Activated T-cell treated with anti-CD3 and anti-CD28 coated beads for 1 hour (primary cell): Measurements from ENCODE around the gene DCANP1.

Experiments
- DNase-seq: peaks from one replicate; pipeline ENCODE4 v3.0.0-alpha.2; 2020; ENCODE audit warnings: low read depth

DCANP1 gene

DNA sequence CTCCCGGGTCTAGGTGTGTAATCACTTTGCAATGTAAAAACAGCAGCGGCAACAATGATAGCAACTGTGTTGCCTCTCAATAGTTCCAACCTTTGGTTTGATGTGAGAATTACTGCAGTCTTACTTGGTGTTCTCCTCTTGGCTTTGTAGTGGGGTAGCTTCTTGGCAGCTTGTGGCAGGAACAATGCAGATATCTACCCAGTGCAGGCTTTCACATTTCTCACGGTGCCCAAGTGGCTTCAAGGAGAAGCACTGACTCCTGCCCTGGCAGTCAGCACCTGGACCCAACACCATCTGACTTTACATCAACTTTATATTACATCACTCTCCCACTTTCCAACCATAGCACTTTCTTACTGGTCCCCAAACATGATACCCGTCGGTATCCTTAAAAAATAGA, 33.4 kb upstream of the DCANP1 start:
- DNase-seq, result no peak

DNA sequence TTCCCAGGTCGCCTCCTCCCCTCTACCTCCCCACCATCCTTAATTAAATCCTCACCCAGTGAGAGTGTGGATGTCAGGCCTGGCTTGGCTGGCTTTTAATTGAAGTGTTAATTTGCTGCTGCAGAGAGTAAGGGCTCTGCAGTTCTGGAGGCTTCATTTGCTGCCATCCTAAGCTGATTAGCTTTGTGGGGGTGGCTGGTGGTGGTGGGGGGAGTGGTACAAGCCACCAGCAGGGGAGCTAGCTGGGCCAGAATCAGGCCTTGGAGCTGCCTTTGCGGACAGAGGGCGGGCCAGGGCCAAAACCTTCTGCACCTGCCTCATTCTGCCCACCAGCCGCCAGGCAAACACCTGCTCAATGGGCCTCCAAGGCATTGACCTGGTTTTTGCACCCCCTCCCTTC, 31.8 kb upstream of the DCANP1 start:
- no peak for DNase-seq

DNA sequence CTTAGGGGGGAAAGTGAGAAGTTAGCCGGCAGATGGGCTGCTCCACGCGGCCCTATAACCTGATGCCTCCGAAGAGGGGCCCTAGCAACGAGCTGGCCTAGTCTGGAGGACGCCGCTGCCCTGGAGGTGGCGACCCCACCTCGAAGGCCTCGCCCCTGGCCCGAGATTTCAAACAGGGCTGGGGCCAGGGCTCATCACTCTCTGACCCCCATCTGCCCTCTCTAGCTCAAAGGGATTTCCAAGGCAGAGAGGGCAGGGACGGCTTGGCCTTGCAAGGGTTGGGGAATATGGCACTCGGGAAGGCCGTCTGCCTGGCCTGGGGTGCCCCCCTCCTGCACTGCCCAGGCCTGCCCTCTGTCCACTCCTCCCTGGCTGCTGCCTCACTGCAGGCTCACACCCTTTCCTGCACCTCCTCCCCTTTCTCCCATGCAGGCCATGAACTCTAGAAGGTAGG, 30.5 kb upstream of the DCANP1 start:
- DNase-seq, result no peak

DNA sequence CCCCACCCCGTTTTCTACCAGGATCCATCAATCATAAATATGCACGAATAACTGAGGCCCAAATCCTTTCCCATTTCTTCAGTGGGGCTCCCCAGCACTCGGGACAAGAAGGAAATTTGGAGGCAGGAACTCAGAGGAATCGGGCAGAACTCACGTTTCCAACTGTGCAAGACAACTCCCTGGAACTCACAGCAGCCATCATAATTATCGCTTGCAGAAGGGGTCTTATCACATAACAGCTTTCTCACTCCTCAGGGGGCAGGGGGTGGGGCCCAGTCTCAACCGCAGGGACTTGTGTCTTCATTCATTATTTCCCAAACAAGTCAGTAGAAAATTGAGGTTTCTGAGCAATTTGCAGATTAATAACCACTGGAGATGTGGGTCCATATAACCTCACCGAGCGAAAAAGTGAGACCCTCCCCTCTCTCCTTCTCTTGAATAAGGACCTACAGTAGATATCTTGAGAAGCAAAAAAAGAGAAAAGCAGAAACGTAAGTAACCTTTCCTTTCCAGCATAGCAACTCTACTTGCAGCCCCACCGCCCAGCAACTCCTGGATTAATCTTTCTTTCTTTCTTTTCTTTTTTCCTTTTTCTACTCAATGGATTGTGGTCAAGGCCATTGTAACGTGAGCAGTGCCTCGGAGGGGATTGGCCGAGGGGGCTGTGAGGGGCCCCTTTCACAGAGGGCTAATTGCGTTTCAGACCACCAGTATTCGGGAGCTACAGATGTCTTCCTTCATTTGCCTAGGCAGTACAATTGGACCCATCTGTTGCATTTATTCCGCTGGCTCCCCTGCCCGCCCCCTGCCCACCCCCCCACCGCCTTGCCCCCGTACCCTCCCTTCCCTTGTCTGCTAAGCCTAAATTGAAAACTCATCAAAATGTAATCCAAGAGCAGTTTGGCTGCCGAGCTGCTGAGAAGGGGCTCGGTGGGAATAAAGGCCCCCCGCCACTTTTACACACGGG, 29.8 kb upstream of the DCANP1 start:
- no peak for DNase-seq

DNA sequence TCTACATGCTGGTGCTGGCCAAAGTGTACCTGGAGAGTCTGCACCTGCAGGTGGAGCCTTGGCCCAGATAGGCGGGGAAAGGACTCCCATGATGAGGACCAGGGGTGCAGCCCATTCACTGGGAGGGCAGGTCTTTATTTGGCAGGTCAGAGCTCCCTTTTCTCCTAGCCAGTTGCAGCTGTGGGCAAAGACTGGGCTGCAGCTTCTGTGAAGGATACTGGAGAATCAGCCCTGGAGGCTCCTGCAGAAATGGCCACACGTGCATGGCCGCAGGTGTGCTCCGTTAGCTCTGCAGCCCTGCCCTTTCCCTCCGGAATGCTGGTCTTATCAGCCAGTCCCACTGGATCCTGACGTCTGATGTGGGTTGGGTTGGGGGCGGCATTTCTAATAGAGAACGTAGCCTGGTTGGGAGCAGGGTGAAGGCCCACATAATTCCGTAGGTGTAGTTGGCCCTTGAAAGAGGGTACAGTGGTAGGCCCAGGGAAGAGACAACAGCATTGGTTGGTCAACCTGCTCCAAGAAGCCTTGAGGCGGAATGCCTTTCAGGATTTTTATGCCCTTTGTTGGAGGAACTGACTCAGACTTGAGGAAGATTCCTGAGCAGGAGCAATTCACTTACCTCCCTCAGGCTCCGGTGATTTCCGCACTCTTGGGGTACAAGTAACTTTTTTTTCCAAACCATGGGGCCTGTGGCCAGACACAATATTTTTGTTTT, 27.0 kb upstream of the DCANP1 start:
- no peak for DNase-seq

DNA sequence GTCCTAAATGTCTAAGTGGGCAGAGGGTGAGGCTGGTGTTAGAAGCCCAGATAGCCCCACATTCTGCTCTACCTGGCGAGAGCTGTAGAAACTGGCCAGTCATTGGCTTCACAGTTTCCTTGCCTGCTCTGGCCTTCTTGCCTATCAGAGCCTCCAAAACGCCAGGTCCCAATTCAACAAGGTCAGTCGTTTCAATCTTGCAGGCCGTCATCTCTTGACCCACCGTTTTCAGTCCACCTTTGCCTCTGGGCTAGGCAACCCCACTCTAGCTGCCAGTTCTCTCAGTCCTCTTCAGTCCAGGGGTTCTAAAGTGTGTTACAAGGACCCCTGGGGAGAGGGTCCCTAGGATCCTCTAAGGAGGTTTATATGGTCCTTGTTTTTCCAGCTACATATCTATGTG, 25.0 kb upstream of the DCANP1 start:
- no peak for DNase-seq

DNA sequence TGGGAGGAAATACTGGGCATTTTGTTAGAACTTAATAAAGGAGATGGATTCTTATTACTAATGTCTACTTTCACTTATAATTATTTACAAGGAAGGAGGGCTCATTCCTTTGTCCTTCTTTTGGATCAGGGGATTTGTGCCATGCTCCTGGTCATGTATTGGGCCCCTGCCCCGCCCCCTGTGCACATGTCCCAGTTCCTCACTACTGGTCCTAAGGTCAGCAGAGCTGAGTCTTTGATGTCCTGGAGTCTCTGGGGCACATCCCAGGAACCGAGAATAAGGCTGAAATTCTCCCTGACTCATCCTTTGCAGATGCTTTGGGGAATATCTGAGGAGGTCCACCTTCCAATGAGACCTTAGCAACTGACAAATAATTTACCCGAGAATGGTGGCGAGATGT, 24.6 kb upstream of the DCANP1 start:
- no peak for DNase-seq

DNA sequence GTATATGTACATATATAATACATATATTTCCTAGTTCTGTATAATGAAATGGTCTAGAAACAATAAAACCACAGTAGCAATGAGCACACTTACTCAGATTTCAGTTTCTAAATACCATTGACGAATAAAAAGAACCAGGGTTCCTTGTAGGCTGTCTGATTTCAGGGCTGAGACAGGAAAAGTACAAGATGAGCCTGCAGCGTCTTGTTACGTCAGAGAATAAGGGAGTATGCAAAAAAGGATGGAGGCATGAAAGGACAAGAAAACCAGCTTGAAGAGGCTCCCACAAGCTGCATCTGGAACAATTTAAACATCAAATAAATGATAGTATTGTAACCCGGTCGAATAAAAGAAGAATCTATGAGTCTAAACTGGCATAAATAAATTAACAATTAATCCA, 22.8 kb upstream of the DCANP1 start:
- DNase-seq, result no peak

DNA sequence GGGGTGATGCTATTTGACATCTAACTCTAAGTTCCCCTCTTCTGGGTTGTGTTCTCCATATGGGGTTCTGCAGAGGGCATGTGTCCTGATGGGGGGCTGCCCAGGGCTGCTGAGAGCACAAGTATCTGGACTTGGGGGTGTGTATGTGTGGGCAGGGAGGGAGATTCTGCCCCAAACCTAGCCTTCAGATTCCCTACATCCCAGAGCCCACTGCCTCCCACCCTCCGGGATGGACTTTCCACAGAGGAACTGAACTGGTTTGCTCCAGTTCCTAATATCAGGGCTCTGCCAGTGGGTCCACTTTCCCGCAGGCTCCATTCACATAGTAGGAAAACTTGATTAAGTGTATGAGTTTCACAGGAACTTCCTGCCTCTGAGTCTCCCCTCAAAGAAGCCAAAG, 21.4 kb upstream of the DCANP1 start:
- no peak for DNase-seq

DNA sequence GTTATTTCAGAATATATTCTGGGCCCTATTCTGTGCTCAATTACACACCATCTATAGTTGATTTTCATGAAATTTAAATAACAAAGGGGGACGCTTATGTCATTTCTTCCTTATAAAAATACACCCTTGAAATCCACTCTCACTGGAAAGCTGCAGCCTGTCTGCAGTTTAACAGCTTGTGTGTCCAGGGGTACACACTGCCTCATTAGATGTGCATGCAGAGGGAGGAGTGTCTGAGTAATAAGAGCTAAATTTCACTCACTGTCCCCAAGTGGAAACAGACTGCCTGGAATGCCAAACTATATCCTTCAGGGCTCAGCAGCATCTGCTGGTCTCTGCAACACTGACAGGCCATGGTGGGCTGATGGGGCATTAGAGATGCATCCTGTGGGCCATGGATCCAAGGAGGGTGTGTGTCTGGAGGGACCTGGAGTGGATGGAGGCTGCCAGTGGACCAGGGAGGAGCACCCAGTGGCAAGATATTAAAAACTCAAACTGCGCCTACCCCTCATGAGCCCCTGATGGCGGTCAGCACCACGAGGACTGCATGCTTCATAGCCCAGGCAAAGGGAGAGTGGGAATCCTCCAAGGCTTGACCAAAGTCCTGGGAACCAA, 20.8 kb upstream of the DCANP1 start:
- DNase-seq, result no peak

DNA sequence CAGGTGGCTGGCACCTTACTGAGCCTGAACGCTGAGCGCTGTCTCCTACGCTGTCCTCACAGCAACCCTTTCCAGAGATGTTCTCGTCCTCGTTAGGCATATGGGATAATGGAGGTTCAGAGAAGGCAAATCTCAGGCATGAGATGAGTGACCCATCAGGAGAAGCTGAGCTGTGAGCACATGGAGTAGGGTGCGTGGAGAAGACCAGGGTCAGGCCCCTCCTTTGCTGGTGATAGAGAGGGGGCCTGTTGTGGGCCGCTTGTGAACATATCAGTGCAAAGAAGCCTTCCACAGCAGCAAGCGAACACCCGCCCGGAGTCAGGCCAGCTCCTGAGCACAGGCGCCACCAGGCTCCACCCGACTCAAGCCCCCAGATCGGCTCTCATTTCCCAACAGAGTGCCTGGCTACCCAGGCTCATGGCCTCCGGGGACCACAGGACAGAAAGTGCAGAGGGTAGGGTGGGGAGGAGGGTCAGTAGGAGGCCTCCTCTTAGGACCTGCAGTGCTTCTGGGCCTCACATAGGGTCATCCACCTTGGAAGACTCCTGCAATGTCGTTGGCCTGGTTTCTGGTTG, 20.0 kb upstream of the DCANP1 start:
- DNase-seq, result no peak

DNA sequence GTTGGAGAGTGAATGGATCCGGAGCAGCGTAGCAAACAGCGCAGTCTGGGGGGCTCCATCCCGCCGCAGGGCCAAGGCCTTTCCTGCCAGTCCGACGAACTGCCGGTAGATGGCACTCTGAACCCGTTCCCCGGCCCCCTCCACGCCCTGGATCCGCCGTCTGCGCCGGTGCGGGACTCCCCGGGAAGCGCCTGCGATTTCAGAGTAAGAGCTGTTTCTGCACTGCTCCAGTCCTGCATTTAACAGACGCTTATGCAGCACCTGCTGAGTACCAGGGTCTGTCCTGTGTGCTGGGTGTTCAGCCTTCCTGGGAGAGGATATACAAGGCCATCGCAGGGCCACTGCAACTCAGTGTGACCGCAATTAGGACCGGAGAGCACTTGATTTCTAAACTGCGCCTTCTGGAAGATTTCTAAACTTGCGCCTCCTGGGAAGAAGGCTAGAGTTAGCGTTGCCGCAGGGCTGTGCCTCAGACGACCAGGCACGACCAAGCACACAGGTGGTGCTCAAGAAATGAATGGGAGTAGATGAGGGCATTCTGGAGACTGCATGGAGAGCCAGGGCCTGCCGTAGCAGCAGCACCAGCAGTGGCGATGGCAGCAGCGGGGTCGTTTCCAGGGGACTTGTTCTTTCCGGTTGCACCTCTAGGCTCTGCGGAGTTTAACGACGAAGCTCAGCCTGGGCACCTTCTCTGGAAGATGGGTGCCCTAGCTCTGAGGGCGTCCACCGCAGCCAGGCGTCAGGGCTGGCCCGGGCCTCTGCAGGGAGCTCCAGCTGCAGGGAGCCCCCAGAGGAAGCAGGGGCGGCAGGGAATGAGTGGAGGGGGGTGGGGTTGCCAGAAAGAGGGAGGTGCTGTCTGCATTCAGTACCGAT, 19.3 kb upstream of the DCANP1 start:
- DNase-seq, result peak; percentile 57

DNA sequence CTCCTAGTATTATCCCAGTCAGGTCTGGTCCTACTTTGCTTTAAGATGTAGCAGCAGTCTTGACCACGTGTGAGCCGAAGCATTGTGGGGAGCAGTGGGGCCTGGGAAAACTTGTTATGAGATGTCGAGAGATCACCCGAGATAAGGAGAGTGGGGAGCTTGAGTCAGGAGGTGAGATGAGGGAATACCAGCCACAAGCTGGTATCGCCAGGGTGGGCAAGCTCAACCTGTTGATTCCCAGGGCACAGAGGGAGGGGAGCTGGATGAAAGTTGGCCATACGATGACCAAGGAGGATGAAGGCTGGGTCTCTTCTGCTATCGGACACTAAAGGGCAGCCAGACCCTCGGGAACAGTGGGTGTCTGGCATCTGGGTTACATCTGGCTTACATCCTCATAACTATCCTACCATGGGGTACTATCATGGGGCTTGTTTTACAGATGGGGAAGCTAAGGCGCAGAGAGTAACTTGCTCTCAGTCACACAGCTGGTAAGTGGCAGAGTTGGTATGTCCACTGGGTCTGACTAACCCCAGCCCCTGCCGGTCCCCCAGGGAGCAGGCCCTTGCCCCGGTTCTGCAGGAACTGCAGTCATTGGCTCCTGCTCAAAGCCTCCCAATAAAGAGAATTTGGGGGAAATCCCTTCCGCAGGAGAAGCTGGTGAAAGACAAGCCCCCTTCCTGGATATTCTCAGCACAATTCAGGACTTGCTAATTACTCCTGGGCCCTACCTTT, 18.4 kb upstream of the DCANP1 start:
- DNase-seq, result no peak

DNA sequence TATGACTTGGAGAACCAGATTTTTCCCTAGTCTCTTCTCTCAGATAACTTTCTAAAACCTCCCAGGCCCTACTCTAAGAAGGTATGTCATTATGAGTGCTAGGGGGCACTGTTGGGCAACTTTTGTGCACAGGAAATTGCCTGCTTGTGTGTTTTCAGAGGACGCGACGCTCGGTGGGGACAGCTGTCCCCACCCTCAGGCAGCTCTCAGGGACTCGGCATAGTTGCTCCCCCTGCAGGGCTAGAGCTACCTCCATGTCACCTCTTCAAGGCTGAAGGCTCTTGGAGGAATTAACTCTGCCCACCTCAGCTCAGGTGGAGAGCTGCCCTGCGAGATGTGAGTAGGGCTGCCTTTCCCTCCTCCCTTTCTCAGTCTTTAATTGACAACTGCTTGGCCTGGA, 15.2 kb upstream of the DCANP1 start:
- DNase-seq, result peak; percentile 16

DNA sequence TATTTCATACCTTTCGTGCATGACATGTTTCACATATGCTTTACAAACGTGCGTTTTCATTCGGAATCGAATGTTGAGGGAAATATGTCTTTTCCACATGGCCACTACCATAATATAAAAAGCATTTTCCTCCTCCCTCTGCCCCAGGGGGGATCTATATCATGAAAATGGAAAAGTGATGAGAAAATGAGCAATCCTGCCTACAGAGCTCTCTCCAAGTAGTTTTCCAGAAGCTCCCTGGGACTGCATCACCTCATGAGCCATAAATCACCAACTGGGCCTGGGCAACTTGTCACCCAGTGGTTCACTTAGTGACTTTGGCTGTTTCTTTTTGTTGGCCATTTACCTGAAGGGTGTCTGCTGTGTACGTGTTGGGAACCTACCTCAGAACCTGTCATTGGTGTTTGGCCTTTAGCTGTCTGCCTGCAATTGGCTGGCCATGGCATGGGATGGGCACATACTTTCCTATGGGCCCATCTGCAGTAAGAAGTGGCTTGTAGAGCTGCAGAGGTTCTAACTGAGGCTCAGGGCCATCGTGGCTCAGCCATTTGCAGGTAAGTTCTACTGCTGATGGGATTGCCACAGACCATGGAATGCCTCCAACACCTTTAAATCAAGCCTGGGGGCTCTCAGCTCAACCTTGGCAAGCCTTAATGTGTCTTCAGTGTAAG, 14.5 kb upstream of the DCANP1 start:
- no peak for DNase-seq

DNA sequence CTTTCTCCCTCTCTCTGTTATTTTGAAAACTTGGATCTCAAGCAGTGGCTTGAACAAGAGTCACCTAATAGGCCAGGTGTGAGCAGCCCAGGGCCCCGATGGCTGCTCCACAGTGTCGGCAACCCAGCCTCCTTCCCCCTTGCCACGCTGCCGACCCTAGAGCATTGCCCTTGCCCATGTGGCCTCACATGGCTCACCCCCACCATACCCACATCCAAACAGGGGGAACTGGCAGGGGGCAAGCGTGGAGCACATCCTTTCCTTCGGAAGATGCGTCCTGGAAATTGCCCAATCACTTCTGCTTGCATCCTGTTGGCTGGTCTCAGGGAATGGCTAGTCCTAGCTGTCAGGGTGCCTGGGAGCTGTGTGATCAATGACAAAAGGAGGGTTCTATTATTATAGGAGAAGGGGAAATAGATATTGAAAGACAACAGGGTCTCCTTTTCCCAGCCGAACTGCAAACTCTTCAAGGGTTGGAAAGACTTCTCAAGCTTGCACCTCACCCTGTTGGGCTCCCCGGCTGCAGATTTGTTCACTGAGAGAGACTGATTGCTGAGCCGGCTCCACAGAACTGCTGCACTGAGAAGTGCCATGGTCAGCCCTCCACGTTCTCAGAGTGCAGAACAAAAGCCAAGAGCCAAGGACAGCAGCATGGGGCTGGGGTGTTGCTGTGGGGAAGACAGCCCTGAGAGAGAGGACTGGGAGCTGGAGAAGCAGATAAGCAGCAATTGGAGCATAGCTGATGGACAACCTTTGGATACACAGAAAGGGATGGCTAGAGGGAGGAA, 13.3 kb upstream of the DCANP1 start:
- no peak for DNase-seq

DNA sequence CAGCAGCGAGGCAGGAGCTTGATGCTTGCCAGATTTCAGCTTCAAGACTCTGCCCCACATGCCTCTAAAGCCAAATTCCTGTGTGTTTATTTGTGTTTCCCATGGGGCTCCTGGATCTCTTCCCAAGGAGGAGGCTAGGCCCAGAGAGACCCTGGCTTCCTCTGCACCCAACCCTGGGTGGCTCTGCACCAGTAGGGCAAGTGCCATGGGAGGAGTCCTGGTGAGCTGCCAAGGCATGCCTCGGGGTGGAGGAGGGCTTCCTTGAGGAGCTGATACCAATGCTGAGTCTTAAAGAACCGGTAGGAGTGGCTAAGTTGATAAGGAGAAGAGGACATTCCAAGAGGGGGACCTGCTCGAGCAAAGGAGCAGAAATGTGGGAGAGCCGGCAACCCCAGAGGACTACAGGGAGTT, 11.8 kb upstream of the DCANP1 start:
- DNase-seq, result no peak

DNA sequence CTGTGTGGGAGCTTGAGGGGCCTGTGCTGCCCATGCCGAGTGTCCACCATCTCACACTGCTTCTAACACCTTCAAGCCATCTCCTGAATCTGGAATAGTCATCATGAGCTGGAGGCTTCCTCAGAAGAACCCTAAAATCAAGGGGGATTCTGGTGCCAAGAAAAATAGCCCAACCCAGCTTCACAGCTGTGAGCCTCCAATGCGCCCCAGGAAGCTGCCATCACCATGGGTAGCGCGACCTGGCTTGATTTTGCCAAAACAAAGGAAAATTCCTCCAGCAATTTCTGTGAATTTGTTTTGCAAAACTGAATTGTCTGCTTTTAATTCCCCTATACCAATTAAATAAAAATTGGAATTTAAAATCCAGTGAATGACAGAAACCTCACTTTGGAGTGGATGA, 11.2 kb upstream of the DCANP1 start:
- DNase-seq, result no peak

DNA sequence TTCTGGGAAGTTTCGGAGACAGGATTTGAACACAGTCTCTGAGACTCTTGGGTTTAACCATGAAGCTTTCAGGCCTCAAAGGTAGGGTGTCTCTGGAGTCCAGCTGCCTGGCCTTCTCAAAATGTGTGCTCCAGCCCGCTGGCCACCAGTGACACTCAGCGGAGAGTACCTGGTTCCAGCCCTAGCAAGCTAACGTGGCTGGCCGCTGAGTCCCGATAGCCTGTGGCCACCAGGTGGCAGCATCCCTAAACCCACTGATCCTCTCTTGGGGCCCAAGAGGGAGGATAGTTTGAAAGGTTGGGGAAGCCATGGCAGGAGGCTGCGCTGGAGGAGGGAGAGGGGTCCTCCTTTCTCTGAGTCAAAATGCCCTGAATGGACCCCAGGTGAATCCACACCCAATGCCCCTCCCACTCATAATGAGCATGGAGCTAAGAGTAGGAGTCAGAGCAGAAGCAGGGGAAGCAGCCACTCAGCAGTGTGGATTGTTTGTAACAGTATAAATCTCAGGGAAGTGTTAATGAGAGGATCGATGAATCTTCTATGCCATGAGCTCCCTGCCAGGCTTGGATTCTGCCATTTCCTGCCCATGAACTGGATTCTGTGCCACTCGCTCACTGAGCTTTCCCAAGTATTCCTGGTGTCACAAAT, 10.4 kb upstream of the DCANP1 start:
- DNase-seq, result peak; percentile 52
